Lung (tissue), 12 donors: Measurements from ENCODE around the gene EEA1. TPM values are rescaled to one million over a fixed set of nuclear protein-coding genes. Genes with fewer than 3 reads are reported as not detected.

ENCODE experiments used
- ATAC-seq: fragments of 200-7000 bp; cut with Tn5 transposase; one replicate; pipeline ENCODE4 v1.9.1; 2020; ENCODE audit warnings: moderate number of reproducible peaks; ENCODE audit not compliant: insufficient read depth, low FRiP score
- DNase-seq, 3 donors: peaks; one replicate each; pipeline ENCODE4 v3.0.0-alpha.2; 2013 to 2017
- H3K27ac ChIP-seq, 2 donors: one replicate each; pipeline ENCODE4 v1.5.1; 2013; ENCODE audit warnings: mild to moderate bottlenecking in 2 of 2, moderate library complexity in 2 of 2, control low read depth in 1 of 2, inconsistent platforms in 1 of 2, low read depth in 1 of 2, low read length in 1 of 2
- H3K27me3 ChIP-seq, 3 donors: one replicate each; pipeline ENCODE4 v1.5.1; 2013; ENCODE audit warnings: low read length in 2 of 3; ENCODE audit not compliant: control insufficient read depth in 3 of 3, insufficient read depth in 3 of 3
- H3K36me3 ChIP-seq, 4 donors: one replicate each; pipeline ENCODE4 v1.5.1; 2013; ENCODE audit warnings: low read length in 4 of 4, mild to moderate bottlenecking in 1 of 4, moderate library complexity in 1 of 4; ENCODE audit not compliant: control insufficient read depth in 4 of 4, insufficient read depth in 4 of 4
- H3K4me1 ChIP-seq, 5 donors: one replicate each; pipeline ENCODE4 v1.5.1; 2013; ENCODE audit warnings: low read length in 5 of 5, mild to moderate bottlenecking in 2 of 5, moderate library complexity in 1 of 5; ENCODE audit not compliant: control insufficient read depth in 5 of 5, insufficient read depth in 5 of 5
- H3K4me3 ChIP-seq: one replicate; pipeline ENCODE4 v1.5.1; 2013; ENCODE audit warnings: mild to moderate bottlenecking, control low read depth, moderate library complexity
- H3K9ac ChIP-seq, 2 donors: one replicate each; pipeline ENCODE4 v1.5.1; 2013; ENCODE audit warnings: low read length in 2 of 2, control low read depth in 1 of 2; ENCODE audit not compliant: insufficient read depth in 1 of 2
- H3K9me3 ChIP-seq, 4 donors: one replicate each; pipeline ENCODE4 v1.5.1; 2013; ENCODE audit warnings: low read length in 3 of 4, mild to moderate bottlenecking in 1 of 4, moderate library complexity in 1 of 4; ENCODE audit not compliant: control insufficient read depth in 4 of 4, insufficient read depth in 3 of 4
- CTCF ChIP-seq: IDR thresholded peaks from 2 replicates; pipeline ENCODE4 v1.5.1; 2012; ENCODE audit warnings: mild to moderate bottlenecking; ENCODE audit errors: control extremely low read depth, extremely low read depth
- WGBS, 2 donors: extraction: QIAGEN DNeasy Blood & Tissue Kit; methylation state at CpG; one replicate each; pipeline ENCODE4 v1.1.7; 2013; 5-methylcytosine and 5-hydroxymethylcytosine counted together
- polyA plus RNA-seq, 2 donors: library from polyadenylated mRNA; stranded (reverse); fragments of 200-250 nt; gene quantifications; one replicate each; pipeline ENCODE4 v1.2.1, GENCODE V29; 2013
- total RNA-seq, 2 donors: library from RNA; depleted of rRNA in 1 of 2; stranded (reverse); fragments of >200 nt in 1 of 2; gene quantifications; one replicate each; pipeline ENCODE4 v1.2.1, GENCODE V29; 2014 to 2021
- donor health status: control.
- donor health status: control.
- donor health status: Bipolar disorder and iron deficiency.
- donor health status: healthy.
- donor health status: DM: yes; HTN: yes; CAD: no.

Gene EEA1
- total and polyA plus RNA-seq, 4 donors, result 3.7 to 37.0 (median 15.8) TPM

GRCh38 chr12:92953747-92954146 lies 24.7 kb upstream of the EEA1 start:
- 86 to 98% methylated on average over 5 of the region's 5 CpGs for WGBS, 2 donors
- no peak for TF ChIP-seq CTCF
- ATAC-seq (no peak), DNase-seq (no peak)
- Histone ChIP-seq H3K27ac (no peak overlapping the region), H3K4me1 (no peaks in the 10 kb centered on the region), H3K27me3 (no peaks in the 10 kb centered on the region), H3K9me3 (peaks cover 0 to 8% (median 4%) of the 10 kb centered on the region in 4 donors), H3K9ac (no peak overlapping the region), H3K4me3 (no peak overlapping the region), H3K36me3 (no peaks in the 10 kb centered on the region)

GRCh38 chr12:92952394-92952793 lies 23.3 kb upstream of the EEA1 start:
- Histone ChIP-seq H3K9me3 (peaks cover 0 to 8% (median 3%) of the 10 kb centered on the region in 4 donors), H3K27me3 (no peaks in the 10 kb centered on the region), H3K4me1 (no peaks in the 10 kb centered on the region), H3K4me3 (no peak overlapping the region), H3K36me3 (no peaks in the 10 kb centered on the region), H3K27ac (no peak overlapping the region), H3K9ac (no peak overlapping the region)
- DNase-seq (no peak), ATAC-seq (no peak)
- 79 to 91% methylated on average over 7 of the region's 7 CpGs for WGBS, 2 donors
- no peak for TF ChIP-seq CTCF

GRCh38 chr12:92951006-92951405 lies 21.9 kb upstream of the EEA1 start:
- H3K27ac ChIP-seq, result no peak overlapping the region
- DNase-seq, result no peak
- peaks cover 0 to 8% (median 3%) of the 10 kb centered on the region in 4 donors for H3K9me3 ChIP-seq
- TF ChIP-seq CTCF, result no peak
- no peaks in the 10 kb centered on the region for H3K36me3 ChIP-seq
- no peaks in the 10 kb centered on the region for H3K4me1 ChIP-seq
- ATAC-seq, result no peak
- no peak overlapping the region for H3K9ac ChIP-seq
- no peaks in the 10 kb centered on the region for H3K27me3 ChIP-seq
- WGBS, 2 donors, result 81 to 83% methylated on average over 4 of the region's 4 CpGs
- H3K4me3 ChIP-seq, result no peak overlapping the region

GRCh38 chr12:92950011-92950410 lies 20.9 kb upstream of the EEA1 start:
- WGBS, 2 donors, result 95 to 98% methylated on average over 4 of the region's 4 CpGs
- no peak for ATAC-seq

More at GRCh38 chr12:92950011-92950410, 20.9 kb upstream of the EEA1 start:
- H3K4me3 ChIP-seq, result no peak overlapping the region
- H3K36me3 ChIP-seq, result no peaks in the 10 kb centered on the region
- H3K9ac ChIP-seq, result no peak overlapping the region
- H3K27ac ChIP-seq, result no peak overlapping the region
- H3K4me1 ChIP-seq, result no peaks in the 10 kb centered on the region
- no peak for TF ChIP-seq CTCF
- H3K9me3 ChIP-seq, result peaks cover 0 to 8% (median 3%) of the 10 kb centered on the region in 4 donors
- no peak for DNase-seq
- H3K27me3 ChIP-seq, result no peaks in the 10 kb centered on the region
